Right lobe of liver (tissue), 6 donors: Measurements from ENCODE around the gene NUDT6. TPM values are rescaled to one million over a fixed set of nuclear protein-coding genes. Genes with fewer than 3 reads are reported as not detected.
"Not testable (repeated sequence)": the region's sequence is repeated elsewhere in the genome, so short reads cannot be mapped to it uniquely, and the experiment has no call there.

ENCODE experiments used
- ATAC-seq, 4 donors: fragments of 200-7000 bp; cut with Tn5 transposase; one replicate each; pipeline ENCODE4 v1.9.1; 2020; ENCODE audit warnings: mild to moderate bottlenecking in 4 of 4, moderate library complexity in 4 of 4
- DNase-seq, 3 donors: peaks; one replicate each; pipeline ENCODE4 v3.0.0-alpha.2; 2020
- H3K27ac ChIP-seq, 3 donors: fragments of 200-600 bp; one replicate each; pipeline ENCODE4 v1.8.0; 2022
- H3K27me3 ChIP-seq, 2 donors: fragments of 200-600 bp; one replicate each; pipeline ENCODE4 v1.8.0; 2022
- H3K36me3 ChIP-seq, 4 donors: fragments of 200-600 bp; sonication (generic) in 1 of 4; one replicate each; pipeline versions ENCODE4 v1.5.1 to v1.8.0; 2017 to 2022; ENCODE audit warnings: control low read depth in 1 of 4
- H3K4me1 ChIP-seq, 4 donors: fragments of 200-600 bp; sonication (generic) in 1 of 4; one replicate each; pipeline versions ENCODE4 v1.5.1 to v1.8.0; 2017 to 2022; ENCODE audit warnings: control low read depth in 1 of 4
- H3K4me3 ChIP-seq, 3 donors: fragments of 200-600 bp; one replicate each; pipeline ENCODE4 v1.8.0; 2022
- H3K9me3 ChIP-seq, 4 donors: fragments of 200-600 bp; sonication (generic) in 1 of 4; one replicate each; pipeline versions ENCODE4 v1.5.1 to v1.8.0; 2017 to 2022; ENCODE audit warnings: control low read depth in 1 of 4
- POLR2A ChIP-seq: fragments of 450-650 bp; IDR thresholded peaks from one replicate; pipeline ENCODE4 v1.6.1; 2017; ENCODE audit warnings: antibody characterized with exemption, mild to moderate bottlenecking
- WGBS: methylation state at CpG from one replicate; pipeline ENCODE4 v1.1.6; 2018; ENCODE audit warnings: low coverage, low lambda C conversion rate; ENCODE audit not compliant: insufficient coverage; ENCODE audit errors: missing lambda C conversion rate; 5-methylcytosine and 5-hydroxymethylcytosine counted together
- intact Hi-C, 2 donors: fragments of 100-400 bp; cut with DNase I; formaldehyde crosslinking; loops; one replicate each; pipeline versions ENCODE4 v1.11.2 to v1.14.1; 2022
- total RNA-seq, 6 experiments: library from RNA; depleted of rRNA in 2 of 6; stranded (reverse); fragments of >200 nt in 2 of 6; fragmentation: NEBNext Ultra II Directional in 3 of 6; extraction: Animal tissue kit (Norgen Biotek cat#: 25700) in 3 of 6; gene quantifications; one replicate each; pipeline versions ENCODE4 v1.1.0 to v1.2.4, GENCODE V29; 2016 to 2023
- TF ChIP-seq, protein P1 (sequence below), 4 donors: fragments of 200-600 bp in 3 of 4; fragments of 450-650 bp in 1 of 4; IDR thresholded peaks; one replicate each; pipeline versions ENCODE4 v1.5.1 to v1.8.0; 2016 to 2022; ENCODE audit warnings: antibody characterized with exemption in 4 of 4, mild to moderate bottlenecking in 2 of 4
- donor health status: DM: no; HTN: yes; CAD: no.
- donor health status: DM: no; HTN: no; CAD: no.
- donor health status: DM: no; HTN: no; CAD: no.
- donor health status: DM: no; HTN: yes; CAD: no.
- donor health status: DM: no; HTN: yes; CAD: no.

NUDT6 gene
- total RNA-seq, 6 experiments from 2014 or later = 8.0 to 20.5 (median 17.1) TPM

DNA sequence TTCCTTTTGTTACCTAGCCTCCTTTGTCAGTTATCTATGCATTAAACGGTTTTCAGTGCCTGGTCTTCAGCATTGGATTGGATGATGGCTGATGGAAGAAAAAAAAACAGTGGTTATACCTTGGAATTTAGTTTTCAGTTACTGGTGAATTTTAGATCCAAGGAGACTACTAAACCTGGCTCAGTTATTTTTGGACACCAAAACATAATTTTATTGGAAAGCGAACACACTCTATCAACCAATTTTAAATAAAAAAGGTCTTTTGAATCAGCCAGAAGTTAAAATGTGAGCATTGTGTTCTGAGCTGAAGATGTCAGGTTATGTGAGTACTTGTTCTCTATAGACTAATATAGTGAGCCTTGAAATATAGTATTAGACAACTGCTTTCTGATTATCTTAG lies 63.7 kb downstream of the NUDT6 start:
- WGBS = 77% methylated on average over 2 of the region's 2 CpGs
- no peak for ATAC-seq
- intact Hi-C loops = no loop called here

DNA sequence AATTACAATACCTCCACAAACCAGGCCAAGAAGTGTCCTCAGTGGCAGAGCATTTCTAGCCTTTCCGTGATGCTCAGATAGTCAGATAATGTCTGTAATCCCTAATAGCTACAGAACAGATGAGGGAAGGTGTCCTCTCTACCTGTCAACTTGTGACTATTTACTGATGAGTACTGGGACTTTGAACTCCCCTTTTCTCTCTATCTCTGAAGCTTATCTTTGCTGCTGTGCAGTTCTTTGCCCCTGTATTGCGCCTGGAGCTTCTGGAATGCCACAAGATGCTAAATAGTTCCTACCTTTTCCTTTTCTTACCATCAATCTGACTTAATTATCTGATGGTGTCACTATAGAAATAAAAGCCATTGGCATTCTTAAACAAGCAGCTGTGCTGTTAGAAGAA lies 65.2 kb downstream of the NUDT6 start:
- 71% methylated on average over 2 of the region's 2 CpGs for WGBS
- intact Hi-C loops = no loop called here
- ATAC-seq (peak; percentile 32 to 78 (median 65)), DNase-seq (no peak)
- no peaks in the 10 kb centered on the region for H3K36me3 ChIP-seq
- no peak overlapping the region for H3K4me3 ChIP-seq
- H3K27ac ChIP-seq = no peak overlapping the region
- no peaks in the 10 kb centered on the region for H3K9me3 ChIP-seq
- no peaks in the 10 kb centered on the region for H3K4me1 ChIP-seq
- H3K27me3 ChIP-seq = no peaks in the 10 kb centered on the region
- TF ChIP-seq POLR2A = no peak

More for the DNA sequence above, 63.7 kb downstream of the NUDT6 start:
- Histone ChIP-seq H3K27ac (no peak overlapping the region), H3K27me3 (no peaks in the 10 kb centered on the region), H3K9me3 (no peaks in the 10 kb centered on the region), H3K4me1 (no peaks in the 10 kb centered on the region), H3K4me3 (no peak overlapping the region), H3K36me3 (no peaks in the 10 kb centered on the region)
- TF ChIP-seq POLR2A = no peak
- TF ChIP-seq, protein P1, sequence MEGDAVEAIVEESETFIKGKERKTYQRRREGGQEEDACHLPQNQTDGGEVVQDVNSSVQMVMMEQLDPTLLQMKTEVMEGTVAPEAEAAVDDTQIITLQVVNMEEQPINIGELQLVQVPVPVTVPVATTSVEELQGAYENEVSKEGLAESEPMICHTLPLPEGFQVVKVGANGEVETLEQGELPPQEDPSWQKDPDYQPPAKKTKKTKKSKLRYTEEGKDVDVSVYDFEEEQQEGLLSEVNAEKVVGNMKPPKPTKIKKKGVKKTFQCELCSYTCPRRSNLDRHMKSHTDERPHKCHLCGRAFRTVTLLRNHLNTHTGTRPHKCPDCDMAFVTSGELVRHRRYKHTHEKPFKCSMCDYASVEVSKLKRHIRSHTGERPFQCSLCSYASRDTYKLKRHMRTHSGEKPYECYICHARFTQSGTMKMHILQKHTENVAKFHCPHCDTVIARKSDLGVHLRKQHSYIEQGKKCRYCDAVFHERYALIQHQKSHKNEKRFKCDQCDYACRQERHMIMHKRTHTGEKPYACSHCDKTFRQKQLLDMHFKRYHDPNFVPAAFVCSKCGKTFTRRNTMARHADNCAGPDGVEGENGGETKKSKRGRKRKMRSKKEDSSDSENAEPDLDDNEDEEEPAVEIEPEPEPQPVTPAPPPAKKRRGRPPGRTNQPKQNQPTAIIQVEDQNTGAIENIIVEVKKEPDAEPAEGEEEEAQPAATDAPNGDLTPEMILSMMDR (IDR thresholded peaks at IDR 0.05) = no peak
- DNase-seq = no peak

DNA sequence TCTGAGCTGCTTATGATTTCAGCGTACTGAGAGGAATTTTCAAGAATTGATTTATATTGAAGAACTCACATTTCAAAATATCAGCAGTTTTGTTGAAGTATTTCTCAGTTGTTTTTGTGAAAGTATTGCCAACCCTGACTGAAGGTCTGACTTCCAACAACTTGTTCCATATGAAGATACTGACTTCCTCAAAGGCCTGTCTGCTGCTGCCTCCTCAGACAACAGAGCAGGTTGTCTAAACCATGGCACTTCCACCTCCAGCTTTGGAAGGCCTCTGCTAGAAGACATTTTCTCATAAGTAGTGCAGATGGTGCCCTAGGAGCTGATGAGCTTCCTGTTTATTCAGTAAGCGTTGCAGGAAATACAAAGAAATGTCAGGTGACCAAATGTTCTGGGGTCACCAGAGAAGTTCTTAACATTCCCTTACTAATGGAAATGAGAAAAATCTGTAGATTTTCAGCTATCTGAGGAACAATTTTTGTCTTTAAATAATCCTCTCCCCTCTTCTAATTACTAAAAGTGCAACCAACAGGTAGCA lies 67.0 kb downstream of the NUDT6 start:
- H3K4me3 ChIP-seq = no peak overlapping the region
- TF ChIP-seq, protein P1 (IDR thresholded peaks at IDR 0.05) = no peak
- TF ChIP-seq POLR2A = no peak
- H3K9me3 ChIP-seq = no peaks in the 10 kb centered on the region
- peak overlapping the region in 1 of 3 donors; percentile 11 for H3K27ac ChIP-seq
- no peaks in the 10 kb centered on the region for H3K36me3 ChIP-seq
- no peak for ATAC-seq
- no peaks in the 10 kb centered on the region for H3K4me1 ChIP-seq
- 64% methylated on average over 2 of the region's 2 CpGs for WGBS
- no peaks in the 10 kb centered on the region for H3K27me3 ChIP-seq
- intact Hi-C loops = no loop called here
- no peak for DNase-seq

DNA sequence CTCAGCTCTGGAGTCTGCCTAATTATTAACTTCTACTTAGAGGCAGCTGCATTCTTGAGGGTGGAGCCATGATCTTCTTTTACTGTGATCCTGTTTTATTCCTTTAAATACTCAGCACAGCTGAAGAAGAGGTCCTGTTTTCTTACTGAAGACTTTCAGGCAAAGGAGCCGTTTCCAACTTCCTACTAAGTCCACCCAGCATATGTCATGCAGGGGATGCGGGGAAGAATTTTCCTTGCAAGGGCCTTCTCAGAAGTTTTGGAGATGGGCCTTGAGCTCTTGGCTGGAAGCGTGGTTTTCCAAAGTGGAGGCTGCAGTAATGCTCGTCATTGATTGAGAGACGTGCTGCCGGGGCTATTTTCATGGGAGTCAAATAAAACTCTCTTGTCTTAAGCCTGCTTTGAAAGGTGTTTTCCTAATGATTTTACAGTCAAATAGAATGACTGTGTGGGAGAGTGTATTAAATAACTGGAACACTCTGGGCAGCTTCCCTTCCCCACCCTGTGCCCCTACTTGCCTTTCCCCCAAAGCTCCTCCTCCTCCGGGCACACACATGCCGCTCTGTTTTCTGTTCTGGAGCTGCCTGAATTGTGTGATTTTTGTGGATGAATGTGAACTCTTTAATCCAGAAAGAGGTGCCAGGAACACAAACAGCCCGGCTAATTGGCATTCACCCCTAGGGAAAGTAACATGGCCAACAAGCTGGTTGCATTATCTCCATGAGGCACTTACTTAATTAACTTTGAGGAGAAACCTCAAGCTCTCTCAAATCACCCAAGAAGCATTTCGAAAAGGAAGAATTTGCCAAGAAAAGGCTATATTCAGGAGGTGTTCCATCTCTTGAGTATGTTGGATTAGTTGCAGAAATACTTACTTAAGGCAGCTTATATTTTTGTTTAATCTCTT lies 67.7 kb downstream of the NUDT6 start:
- H3K36me3 ChIP-seq = no peaks in the 10 kb centered on the region
- H3K4me1 ChIP-seq = no peaks in the 10 kb centered on the region
- peak overlapping the region in 1 of 3 donors; percentile 11 for H3K27ac ChIP-seq
- intact Hi-C loops = no loop called here
- H3K27me3 ChIP-seq = no peaks in the 10 kb centered on the region
- peak overlapping the region in 2 of 3 donors; percentile 8 to 23 for H3K4me3 ChIP-seq
- ATAC-seq (peak; percentile 69 to 82 (median 78)), DNase-seq (peak in 2 of 3 donors; percentile 20 to 50)
- TF ChIP-seq POLR2A = no peak
- TF ChIP-seq, protein P1 (IDR thresholded peaks at IDR 0.05) = no peak
- no peaks in the 10 kb centered on the region for H3K9me3 ChIP-seq
- WGBS = 48% methylated on average over 10 of the region's 10 CpGs

DNA sequence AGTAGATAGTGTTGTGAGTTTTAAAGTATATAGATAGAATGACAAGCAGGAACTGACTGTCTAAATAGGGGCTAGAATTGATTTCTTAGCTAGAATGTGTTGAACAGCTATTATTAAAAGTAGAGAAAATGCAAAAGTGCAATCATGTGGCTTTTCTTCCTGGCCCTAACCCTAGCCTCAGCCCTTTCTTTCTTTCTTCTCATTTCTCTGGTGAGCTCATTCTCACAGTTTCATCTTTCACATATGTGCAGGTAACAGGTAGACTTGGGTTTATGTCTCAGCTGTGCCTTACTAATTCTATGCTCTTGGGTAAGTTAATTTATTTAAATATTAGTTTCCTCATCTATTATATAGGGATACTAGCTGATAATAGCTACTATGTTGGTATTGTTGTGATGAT lies 70.8 kb downstream of the NUDT6 start:
- no peaks in the 10 kb centered on the region for H3K27me3 ChIP-seq
- no peak for ATAC-seq
- no peak overlapping the region for H3K4me3 ChIP-seq
- DNase-seq = no peak
- TF ChIP-seq, protein P1 (IDR thresholded peaks at IDR 0.05) = no peak
- TF ChIP-seq POLR2A = no peak
- H3K36me3 ChIP-seq = no peaks in the 10 kb centered on the region
- no peaks in the 10 kb centered on the region for H3K9me3 ChIP-seq
- no peaks in the 10 kb centered on the region for H3K4me1 ChIP-seq
- intact Hi-C loops = no loop called here
- H3K27ac ChIP-seq = no peak overlapping the region

DNA sequence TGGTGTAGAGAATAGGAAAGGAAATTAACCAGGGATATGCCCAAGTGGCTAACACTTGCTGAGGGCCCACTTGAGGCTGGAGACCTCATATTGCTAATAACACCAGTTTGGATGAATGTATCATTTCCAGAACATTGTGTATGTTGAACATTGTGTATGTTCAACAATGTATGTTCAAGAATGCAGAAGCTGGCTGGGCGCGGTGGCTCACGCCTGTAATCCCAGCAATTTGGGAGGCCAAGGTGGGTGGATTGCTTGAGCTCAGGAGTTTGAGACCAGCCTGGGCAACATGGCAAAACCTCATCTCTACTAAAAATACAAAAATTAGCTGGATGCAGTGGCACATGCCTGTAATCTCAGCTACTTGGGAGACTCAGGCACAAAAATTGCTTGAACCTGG lies 72.6 kb downstream of the NUDT6 start:
- intact Hi-C loops, H3K4me1 ChIP-seq, H3K27me3 ChIP-seq, DNase-seq, ATAC-seq, H3K9me3 ChIP-seq, H3K36me3 ChIP-seq, H3K27ac ChIP-seq, H3K4me3 ChIP-seq: not testable (repeated sequence)
- no CpG with 5 or more reads among the region's 3 CpGs for WGBS
